Posterior vena cava (tissue), 2 donors: ENCODE measurements around the gene UGT1A9. TPM values are rescaled to one million over a fixed set of nuclear protein-coding genes. Genes with fewer than 3 reads are reported as not detected.

Source experiments
- DNase-seq: peaks from one replicate; pipeline ENCODE4 v3.0.0-alpha.2; 2020; ENCODE audit warnings: low spot score
- intact Hi-C, 2 donors: fragments of 100-400 bp; cut with DNase I; formaldehyde crosslinking; loops; one replicate each; pipeline versions ENCODE4 v1.14.1 to v1.14.2; 2022 to 2023
- total RNA-seq, 2 donors: library from RNA; stranded (reverse); fragmentation: NEBNext Ultra II Directional; extraction: Animal tissue kit (Norgen Biotek cat#: 25700); gene quantifications; one replicate each; pipeline ENCODE4 v1.2.1, GENCODE V29; 2021
- donor health status: DM: yes; HTN: yes; CAD: no.
- donor health status: DM: yes; HTN: yes; CAD: no.

The UGT1A9 gene
- total RNA-seq, 2 donors from 2014 or later: not detected

DNA sequence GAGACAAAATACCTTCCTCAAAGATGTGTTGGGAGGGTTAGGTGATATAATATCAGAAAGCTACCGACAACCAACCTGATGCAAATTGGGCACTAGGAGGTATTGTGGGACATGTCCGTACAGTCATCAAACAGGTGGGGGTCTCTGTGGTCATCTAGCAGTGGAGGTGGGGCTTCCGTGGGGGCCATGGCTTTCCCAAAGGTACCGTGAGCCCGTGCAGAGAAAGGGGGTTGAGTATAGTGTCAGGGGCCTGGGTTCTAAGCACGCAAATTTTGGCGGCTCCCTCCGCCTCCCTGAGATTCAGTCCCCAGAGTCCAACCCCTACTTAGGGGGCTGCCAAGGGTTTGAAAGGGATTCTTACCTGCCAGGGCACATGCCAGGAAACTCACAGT, 150.0 kb downstream of the UGT1A9 start:
- DNase-seq: peak; percentile 37
- intact Hi-C loops: loop anchor here in 1 of 2 donors (5.0 kb wide), 1 partner anchor 1686 kb away; no protein-coding TSS in a partner anchor

GRCh38 chr2:233822101-233822771, 150.5 kb downstream of the UGT1A9 start:
- intact Hi-C loops: loop anchor here in 1 of 2 donors (5.0 kb wide), 1 partner anchor 1685 kb away; no protein-coding TSS in a partner anchor
- peak; percentile 67 for DNase-seq

Other genes starting within 250 kb of the UGT1A9 start
- gene USP40, start 105.1 kb upstream of the UGT1A9 start, total RNA-seq: 10 to 100 TPM; 25.9 to 31.9 TPM
- not detected for gene UGT1A8, start 54.3 kb upstream of the UGT1A9 start, total RNA-seq
- not detected for gene UGT1A10, start 35.5 kb upstream of the UGT1A9 start, total RNA-seq
- not detected for gene UGT1A7, start 10.0 kb downstream of the UGT1A9 start, total RNA-seq
- gene UGT1A6, start 21.0 kb downstream of the UGT1A9 start, total RNA-seq: not detected
- gene UGT1A5, start 41.0 kb downstream of the UGT1A9 start, total RNA-seq: not detected
- gene UGT1A4, start 46.8 kb downstream of the UGT1A9 start, total RNA-seq: not detected
- not detected for gene UGT1A3, start 57.1 kb downstream of the UGT1A9 start, total RNA-seq
- gene UGT1A1, start 88.4 kb downstream of the UGT1A9 start, total RNA-seq: not detected
- not detected for gene MROH2A, start 106.4 kb downstream of the UGT1A9 start, total RNA-seq
- under 1 TPM in 1 of 2 donors, not detected in 1; 0.42 TPM for gene HJURP, start 182.6 kb downstream of the UGT1A9 start, total RNA-seq
- gene TRPM8, start 245.5 kb downstream of the UGT1A9 start, total RNA-seq: not detected